ENCODE results near the gene CHST3. TPM values are rescaled to one million over a fixed set of nuclear protein-coding genes. Genes with fewer than 3 reads are reported as not detected.

CHST3 gene
- total RNA-seq, 1 experiment from 2014 or later, result 44.6 TPM

GRCh38 chr10:72011468-72011867 lies 47.3 kb downstream of the CHST3 start:
- CTCF ChIA-PET, result no interaction called here
- intact Hi-C loops (cut with micrococcal nuclease; ENCODE audit: unreplicated experiment), result no loop called here
- H3K4me1 ChIP-seq (ENCODE audit: control insufficient read depth, insufficient read depth, low read length), result 0 out of 2 replicates have a peak, but pooled peaks cover 6% of the 10 kb centered on the region
- no peak for DNase-seq (ENCODE audit: low read depth, low spot score)
- 0 out of 2 replicates have a peak, but pooled peaks cover 4% of the 10 kb centered on the region for H3K36me3 ChIP-seq (ENCODE audit: control insufficient read depth, insufficient read depth, low read length)
- TF ChIP-seq SIN3A (IDR thresholded peaks at IDR 0.05; ENCODE audit: borderline replicate concordance, insufficient read depth, low read depth, low read length) (no peak), POLR2AphosphoS5 (IDR thresholded peaks at IDR 0.05; ENCODE audit: low read depth, low read length) (no peak), TCF7L2 (IDR thresholded peaks at IDR 0.05; ENCODE audit: low read depth, low read length) (no peak), CTCF (IDR thresholded peaks at IDR 0.05) (no peak), REST (IDR thresholded peaks at IDR 0.05; ENCODE audit: insufficient read depth in 1 of 2, low read depth in 2 of 2, low read length in 1 of 2) (no peak)
- BruUV-seq (replicated peaks), result no TSS peak
- no peak overlapping the region for H3K4me3 ChIP-seq (ENCODE audit: low read depth in 2 of 2, low read length in 2 of 2)
- in situ Hi-C loops (cut with HindIII; ENCODE audit: low pct_unique_long_range_greater_than_20kb, low sequenced_read_pairs), result no loop called here
- ATAC-seq, result no peak
- no peaks in the 10 kb centered on the region for H3K9me3 ChIP-seq (ENCODE audit: control insufficient read depth, insufficient read depth, low read depth, low read length)
- H3K27me3 ChIP-seq (ENCODE audit: control insufficient read depth, insufficient read depth, low read length), result no peaks in the 10 kb centered on the region
- POLR2A ChIA-PET, result no interaction called here
- no peak overlapping the region for H3K27ac ChIP-seq (ENCODE audit: low read length)

GRCh38 chr10:72011976-72012512 lies 47.8 kb downstream of the CHST3 start:
- Histone ChIP-seq H3K27me3 (ENCODE audit: control insufficient read depth, insufficient read depth, low read length) (no peaks in the 10 kb centered on the region), H3K36me3 (ENCODE audit: control insufficient read depth, insufficient read depth, low read length) (0 out of 2 replicates have a peak, but pooled peaks cover under 1% of the 10 kb centered on the region), H3K27ac (ENCODE audit: low read length) (no peak overlapping the region), H3K4me1 (ENCODE audit: control insufficient read depth, insufficient read depth, low read length) (0 out of 2 replicates have a peak, but pooled peaks cover 8% of the 10 kb centered on the region), H3K4me3 (ENCODE audit: low read depth in 2 of 2, low read length in 2 of 2) (no peak overlapping the region), H3K9me3 (ENCODE audit: control insufficient read depth, insufficient read depth, low read depth, low read length) (no peaks in the 10 kb centered on the region)
- in situ Hi-C loops (cut with HindIII; ENCODE audit: low pct_unique_long_range_greater_than_20kb, low sequenced_read_pairs) (no loop called here), intact Hi-C loops (cut with micrococcal nuclease; ENCODE audit: unreplicated experiment) (no loop called here)
- ATAC-seq, result no peak
- CTCF ChIA-PET, result no interaction called here
- POLR2A ChIA-PET, result no interaction called here
- no TSS peak for BruUV-seq (replicated peaks)
- TF ChIP-seq SIN3A (IDR thresholded peaks at IDR 0.05; ENCODE audit: borderline replicate concordance, insufficient read depth, low read depth, low read length) (no peak), TCF7L2 (IDR thresholded peaks at IDR 0.05; ENCODE audit: low read depth, low read length) (no peak), REST (IDR thresholded peaks at IDR 0.05; ENCODE audit: insufficient read depth in 1 of 2, low read depth in 2 of 2, low read length in 1 of 2) (no peak), CTCF (IDR thresholded peaks at IDR 0.05) (no peak), POLR2AphosphoS5 (IDR thresholded peaks at IDR 0.05; ENCODE audit: low read depth, low read length) (no peak)
- DNase-seq (ENCODE audit: low read depth, low spot score), result no peak

All from Panc1 (cell line).